HepG2 (cell line): Measurements from ENCODE around the gene CIT. TPM values are rescaled to one million over a fixed set of nuclear protein-coding genes. Genes with fewer than 3 reads are reported as not detected.
A peak's percentile ranks its signal among the peaks of the same experiment; 100 is the strongest.

Experiments
- ATAC-seq: fragments of 200-7000 bp; cut with Tn5 transposase; 3 replicates; pipeline ENCODE4 v1.9.1; 2020; ENCODE audit warnings: mild to moderate bottlenecking, moderate library complexity
- BruUV-seq: library from RNA; stranded (reverse); fragments of 400-500 nt; replicated peaks from 2 replicates; lab custom pipeline; 2021; lab: Mats Ljungman, UMichigan
- CTCF ChIA-PET: fragments of 300-600 bp; formaldehyde crosslinking; extraction: SDS; loops from one replicate; lab custom pipeline; 2021; ENCODE audit warnings: low total read pairs, inconsistent platforms, low intra/inter-chr PET ratio; lab: Yijun Ruan, JAX
- POLR2A ChIA-PET: fragments of 350-600 bp; sonication (Branson Sonifier 250); formaldehyde crosslinking; loops from one replicate; lab custom pipeline; 2020; ENCODE audit warnings: antibody characterized with exemption, inconsistent platforms; lab: Yijun Ruan, JAX
- DNase-seq: peaks from one replicate; pipeline ENCODE4 v3.0.0-alpha.2; 2015; ENCODE audit warnings: low spot score
- FAIRE-seq: peaks from 3 replicates; lab custom pipeline; 2011; peaks lifted over from hg19 to GRCh38; lab: Jason Lieb, UNC
- H2AFZ ChIP-seq: one replicate; pipeline ENCODE4 v1.6.1; 2011; ENCODE audit warnings: low read length, inconsistent platforms
- H3K27ac ChIP-seq: fragments of 300-600 bp; 3 replicates; pipeline ENCODE4 v1.8.0; 2011; ENCODE audit warnings: mixed run types, mild to moderate bottlenecking, mixed read lengths, low read length, inconsistent platforms; ENCODE audit not compliant: insufficient read depth; ENCODE audit errors: extremely low read length
- H3K27me3 ChIP-seq, 2 experiments: fragments of 200-600 bp in 1 of 2; 2 replicates in 1 of 2; 3 replicates in 1 of 2; pipeline versions ENCODE4 v1.6.0 to v1.8.0; 2011; ENCODE audit warnings: low read length in 2 of 2, mild to moderate bottlenecking in 2 of 2, moderate library complexity in 2 of 2, inconsistent platforms in 1 of 2; ENCODE audit not compliant: insufficient read depth in 2 of 2, control insufficient read depth in 1 of 2
- H3K36me3 ChIP-seq, 2 experiments: fragments of 200-600 bp in 1 of 2; replicated peaks in 1 of 2; 2 replicates in 1 of 2; 3 replicates in 1 of 2; pipeline versions ENCODE4 v1.5.1 to v1.8.0; 2011; ENCODE audit warnings: low read length in 2 of 2, inconsistent platforms in 1 of 2; ENCODE audit not compliant: insufficient read depth in 2 of 2, control insufficient read depth in 1 of 2
- H3K4me1 ChIP-seq: 2 replicates; pipeline ENCODE4 v1.5.1; 2012; ENCODE audit warnings: low read length, inconsistent platforms; ENCODE audit not compliant: insufficient read depth
- H3K4me2 ChIP-seq: 2 replicates; pipeline ENCODE4 v1.6.0; 2011; ENCODE audit warnings: low read depth, low read length, inconsistent platforms
- H3K4me3 ChIP-seq, 3 experiments: fragments of 200-600 bp in 1 of 3; sonication (generic), shearing (Covaris generic) in 1 of 3; replicated peaks in 1 of 3; 2 replicates each; pipeline ENCODE4 v1.5.1; 2011 to 2016; ENCODE audit warnings: low read length in 3 of 3, inconsistent platforms in 2 of 3, low read depth in 2 of 3, mild to moderate bottlenecking in 2 of 3, control low read depth in 1 of 3, mixed read lengths in 1 of 3; ENCODE audit not compliant: insufficient read depth in 1 of 3
- H3K79me2 ChIP-seq: one replicate; pipeline ENCODE4 v1.6.1; 2011; ENCODE audit warnings: low read length, inconsistent platforms; ENCODE audit not compliant: insufficient read depth
- H3K9ac ChIP-seq: 2 replicates; pipeline ENCODE4 v1.6.0; 2011; ENCODE audit warnings: mild to moderate bottlenecking, low read depth, low read length, inconsistent platforms; ENCODE audit not compliant: insufficient read depth
- H3K9me3 ChIP-seq: 2 replicates; pipeline ENCODE4 v1.5.1; 2012; ENCODE audit warnings: mild to moderate bottlenecking, low read length
- H4K20me1 ChIP-seq: 2 replicates; pipeline ENCODE4 v1.6.0; 2011; ENCODE audit warnings: inconsistent platforms, mild to moderate bottlenecking, low read length, moderate library complexity; ENCODE audit not compliant: insufficient read depth
- KLF9 ChIP-seq: IDR thresholded peaks from 2 replicates; pipeline ENCODE4 v1.6.1; 2016; ENCODE audit warnings: low read depth
- MAFG ChIP-seq: sonication (generic); formaldehyde crosslinking; IDR thresholded peaks from 2 replicates; pipeline ENCODE4 v1.5.1; 2020; ENCODE audit warnings: mild to moderate bottlenecking, missing genetic modification reagents
- MATR3 ChIP-seq: sonication (generic); formaldehyde crosslinking; IDR thresholded peaks from 2 replicates; pipeline ENCODE4 v1.4.0; 2020; ENCODE audit warnings: missing genetic modification reagents
- MTA1 ChIP-seq: sonication (generic); formaldehyde crosslinking; IDR thresholded peaks from 2 replicates; pipeline ENCODE4 v1.4.0; 2020; ENCODE audit warnings: missing genetic modification reagents, mild to moderate bottlenecking, borderline replicate concordance
- SMYD3 ChIP-seq: sonication (generic); formaldehyde crosslinking; IDR thresholded peaks from 2 replicates; pipeline ENCODE4 v1.8.1; 2023; ENCODE audit warnings: mild to moderate bottlenecking, missing genetic modification reagents
- TSC22D2 ChIP-seq: sonication (generic); formaldehyde crosslinking; IDR thresholded peaks from 2 replicates; pipeline ENCODE4 v1.5.1; 2020; ENCODE audit warnings: missing genetic modification reagents, mild to moderate bottlenecking, borderline replicate concordance
- ZFP37 ChIP-seq: sonication (generic); formaldehyde crosslinking; IDR thresholded peaks from 2 replicates; pipeline ENCODE4 v1.4.0; 2020; ENCODE audit warnings: missing genetic modification reagents, borderline replicate concordance
- ZNF24 ChIP-seq: fragments of 450-650 bp; IDR thresholded peaks from 2 replicates; pipeline ENCODE4 v1.6.1; 2017; ENCODE audit warnings: antibody characterized with exemption, mild to moderate bottlenecking
- ZNF430 ChIP-seq: sonication (generic); formaldehyde crosslinking; IDR thresholded peaks from 2 replicates; pipeline ENCODE4 v1.9.0; 2021; ENCODE audit warnings: mild to moderate bottlenecking, missing genetic modification reagents
- ZNF558 ChIP-seq: sonication (generic); formaldehyde crosslinking; IDR thresholded peaks from 2 replicates; pipeline ENCODE4 v1.9.0; 2022; ENCODE audit warnings: mild to moderate bottlenecking, missing genetic modification reagents, borderline replicate concordance
- ZNF605 ChIP-seq: sonication (generic); formaldehyde crosslinking; IDR thresholded peaks from 2 replicates; pipeline ENCODE4 v1.8.0; 2022; ENCODE audit warnings: mild to moderate bottlenecking, missing genetic modification reagents
- ZNF780A ChIP-seq: sonication (generic); formaldehyde crosslinking; IDR thresholded peaks from 2 replicates; pipeline ENCODE4 v1.8.0; 2022; ENCODE audit warnings: mild to moderate bottlenecking, missing genetic modification reagents, moderate library complexity
- WGBS: methylation state at CpG from one replicate; pipeline ENCODE4 v1.1.6; 2017; ENCODE audit warnings: low lambda C conversion rate; 5-methylcytosine and 5-hydroxymethylcytosine counted together
- in situ Hi-C: cut with HindIII; loops from 2 replicates; pipeline ENCODE4 v1.10.0; 2017; ENCODE audit warnings: low pct_unique_long_range_greater_than_20kb; ENCODE audit not compliant: extremely low pct_ligation_motif_present
- intact Hi-C: fragments of 100-400 bp; cut with micrococcal nuclease; formaldehyde crosslinking; loops from one replicate; pipeline ENCODE4 v1.10.0; 2022; ENCODE audit not compliant: unreplicated experiment
- polyA plus RNA-seq, 8 experiments: library from polyadenylated mRNA; depleted of rRNA in 3 of 8; stranded (reverse) in 7 of 8; unstranded in 1 of 8; fragments of >200 nt; fragmentation: Illumina TruSeq in 4 of 8; extraction: Trizol in 4 of 8; gene quantifications; 2 replicates each; pipeline versions ENCODE4 v1.2.1 to v1.2.3, GENCODE V29; 2011 to 2016; ENCODE audit warnings: low read depth in 4 of 8, missing spikeins in 1 of 8, mixed read lengths in 1 of 8; ENCODE audit not compliant: insufficient read depth in 1 of 8
- total RNA-seq, 5 experiments: library from RNA; depleted of rRNA; stranded (reverse); fragments of >200 nt; fragmentation: Illumina TruSeq; extraction: Trizol; gene quantifications; 2 replicates each; pipeline ENCODE4 v1.2.3, GENCODE V29; 2016; ENCODE audit warnings: low read depth in 1 of 5
- TF ChIP-seq, protein P1 (sequence below): sonication (generic); formaldehyde crosslinking; IDR thresholded peaks from 2 replicates; pipeline ENCODE4 v1.8.1; 2023; ENCODE audit warnings: mild to moderate bottlenecking, missing genetic modification reagents
- TF ChIP-seq, protein P2 (sequence below): sonication (generic); formaldehyde crosslinking; IDR thresholded peaks from 2 replicates; pipeline ENCODE4 v1.9.0; 2021; ENCODE audit warnings: missing genetic modification reagents, mild to moderate bottlenecking, borderline replicate concordance

Gene CIT
- total and polyA plus RNA-seq, 2 of the 13 experiments (the other 11 are each of a cell fraction or from before 2014, with no cell fraction given) = 7.7 to 11.7 TPM

- Histone ChIP-seq H3K36me3 (peaks cover 2 to 5% of the 10 kb centered on the region in 2 experiments; a peak in 4 of 5 replicates), H3K4me3 (peak overlapping the region; percentile 54 to 95 (median 79)), H3K27ac (no peak overlapping the region), H4K20me1 (no peaks in the 10 kb centered on the region), H3K4me1 (peaks cover 22% of the 10 kb centered on the region), H3K9ac (peak overlapping the region; percentile 55), H3K9me3 (no peaks in the 10 kb centered on the region), H3K27me3 (peaks cover 0 to 3% of the 10 kb centered on the region in 2 experiments; a peak in 1 of 5 replicates), H3K79me2 (no peaks in the 10 kb centered on the region), H3K4me2 (peak overlapping the region; percentile 81), H2AFZ (no peak overlapping the region)
- in situ Hi-C loops (no loop called here), intact Hi-C loops (no loop called here)
- DNase-seq = no peak
- CTCF ChIA-PET = no interaction called here
- BruUV-seq = no TSS peak
- POLR2A ChIA-PET = no interaction called here
- ATAC-seq = no peak; the same call in 2 of the 3 replicates
- 16% methylated on average over 4 of the region's 4 CpGs for WGBS
- FAIRE-seq = no peak
- TF ChIP-seq ZNF24 (no peak), ZNF780A (0 out of 2 replicates have a peak, but pooled peaks have one; percentile 7), KLF9 (no peak), MAFG (CRISPR knock-in tag) (no peak), ZNF605 (CRISPR knock-in tag) (0 out of 2 replicates have a peak, but pooled peaks have one; percentile 39), MTA1 (CRISPR knock-in tag) (no peak), ZFP37 (CRISPR knock-in tag) (0 out of 2 replicates have a peak, but pooled peaks have one; percentile 29), SMYD3 (0 out of 2 replicates have a peak, but pooled peaks have one; percentile 6), TSC22D2 (CRISPR knock-in tag) (no peak), MATR3 (CRISPR knock-in tag) (no peak), ZNF558 (0 out of 2 replicates have a peak, but pooled peaks have one; percentile 66), ZNF430 (0 out of 2 replicates have a peak, but pooled peaks have one; percentile 26)
- TF ChIP-seq, protein P1, sequence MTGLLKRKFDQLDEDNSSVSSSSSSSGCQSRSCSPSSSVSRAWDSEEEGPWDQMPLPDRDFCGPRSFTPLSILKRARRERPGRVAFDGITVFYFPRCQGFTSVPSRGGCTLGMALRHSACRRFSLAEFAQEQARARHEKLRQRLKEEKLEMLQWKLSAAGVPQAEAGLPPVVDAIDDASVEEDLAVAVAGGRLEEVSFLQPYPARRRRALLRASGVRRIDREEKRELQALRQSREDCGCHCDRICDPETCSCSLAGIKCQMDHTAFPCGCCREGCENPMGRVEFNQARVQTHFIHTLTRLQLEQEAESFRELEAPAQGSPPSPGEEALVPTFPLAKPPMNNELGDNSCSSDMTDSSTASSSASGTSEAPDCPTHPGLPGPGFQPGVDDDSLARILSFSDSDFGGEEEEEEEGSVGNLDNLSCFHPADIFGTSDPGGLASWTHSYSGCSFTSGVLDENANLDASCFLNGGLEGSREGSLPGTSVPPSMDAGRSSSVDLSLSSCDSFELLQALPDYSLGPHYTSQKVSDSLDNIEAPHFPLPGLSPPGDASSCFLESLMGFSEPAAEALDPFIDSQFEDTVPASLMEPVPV (CRISPR knock-in tag) = no peak
- TF ChIP-seq, protein P2, sequence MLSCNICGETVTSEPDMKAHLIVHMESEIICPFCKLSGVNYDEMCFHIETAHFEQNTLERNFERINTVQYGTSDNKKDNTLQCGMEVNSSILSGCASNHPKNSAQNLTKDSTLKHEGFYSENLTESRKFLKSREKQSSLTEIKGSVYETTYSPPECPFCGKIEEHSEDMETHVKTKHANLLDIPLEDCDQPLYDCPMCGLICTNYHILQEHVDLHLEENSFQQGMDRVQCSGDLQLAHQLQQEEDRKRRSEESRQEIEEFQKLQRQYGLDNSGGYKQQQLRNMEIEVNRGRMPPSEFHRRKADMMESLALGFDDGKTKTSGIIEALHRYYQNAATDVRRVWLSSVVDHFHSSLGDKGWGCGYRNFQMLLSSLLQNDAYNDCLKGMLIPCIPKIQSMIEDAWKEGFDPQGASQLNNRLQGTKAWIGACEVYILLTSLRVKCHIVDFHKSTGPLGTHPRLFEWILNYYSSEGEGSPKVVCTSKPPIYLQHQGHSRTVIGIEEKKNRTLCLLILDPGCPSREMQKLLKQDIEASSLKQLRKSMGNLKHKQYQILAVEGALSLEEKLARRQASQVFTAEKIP (CRISPR knock-in tag) = no peak
Observed at GRCh38 chr12:119877639-119877948, 474 bp upstream of the CIT start.
